Measurements from ENCODE around the gene TCFL5. TPM values are rescaled to one million over a fixed set of nuclear protein-coding genes. Genes with fewer than 3 reads are reported as not detected.

Gene TCFL5
- total RNA-seq, 6 experiments from 2014 or later, result 19.9 to 25.2 (median 21.1) TPM

DNA sequence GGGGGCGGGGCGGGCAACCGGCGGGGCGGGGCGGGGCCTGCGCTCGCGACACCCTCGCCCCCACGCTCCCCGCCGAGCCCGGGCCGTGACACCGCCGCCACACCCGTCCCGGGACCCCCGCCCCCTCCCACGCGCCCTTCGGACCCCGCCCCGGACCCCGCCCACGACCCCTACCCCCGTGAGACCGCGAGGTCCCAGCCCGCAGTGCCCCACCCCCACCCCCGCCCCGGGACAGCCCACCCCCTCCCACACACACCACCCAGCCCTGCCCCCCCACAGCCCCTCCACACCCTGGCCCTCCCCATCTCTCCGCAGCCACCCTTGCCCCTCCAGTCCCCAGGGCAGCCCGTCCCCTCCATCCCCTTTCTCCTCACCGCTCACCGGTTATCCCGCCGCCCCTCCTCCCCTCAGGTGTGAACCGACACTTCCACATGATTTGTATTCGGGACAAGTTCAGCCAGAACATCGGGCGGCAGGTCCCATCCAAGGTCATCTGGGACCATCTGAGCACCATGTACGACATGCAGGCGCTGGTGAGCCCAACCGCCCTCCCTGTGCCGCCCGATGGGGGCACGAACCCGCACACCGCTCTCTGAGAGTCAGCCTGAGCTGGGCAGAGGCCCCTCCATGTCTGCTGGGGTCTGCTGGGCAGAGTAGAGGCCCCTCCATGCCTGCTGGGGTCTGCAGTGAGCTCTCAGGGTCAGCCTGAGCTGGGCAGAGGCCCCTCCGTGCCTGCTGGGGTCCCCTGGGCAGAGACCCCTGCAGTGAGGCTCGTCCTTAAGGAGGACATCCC is 64.7 kb downstream of the TCFL5 start:
- peaks cover 29% of the 10 kb centered on the region for H3K4me1 Mint-ChIP-seq (ENCODE audit: low read depth)
- H3K27ac Mint-ChIP-seq, result no peak overlapping the region
- H3K9me3 Mint-ChIP-seq, result no peaks in the 10 kb centered on the region
- no peak for DNase-seq
- H3K4me3 Mint-ChIP-seq, result peak overlapping the region; percentile 83
- peaks cover 2% of the 10 kb centered on the region; the same call in 1 of the 2 replicates for H3K27me3 Mint-ChIP-seq (ENCODE audit: insufficient read depth)
- TF ChIP-seq, protein P1, sequence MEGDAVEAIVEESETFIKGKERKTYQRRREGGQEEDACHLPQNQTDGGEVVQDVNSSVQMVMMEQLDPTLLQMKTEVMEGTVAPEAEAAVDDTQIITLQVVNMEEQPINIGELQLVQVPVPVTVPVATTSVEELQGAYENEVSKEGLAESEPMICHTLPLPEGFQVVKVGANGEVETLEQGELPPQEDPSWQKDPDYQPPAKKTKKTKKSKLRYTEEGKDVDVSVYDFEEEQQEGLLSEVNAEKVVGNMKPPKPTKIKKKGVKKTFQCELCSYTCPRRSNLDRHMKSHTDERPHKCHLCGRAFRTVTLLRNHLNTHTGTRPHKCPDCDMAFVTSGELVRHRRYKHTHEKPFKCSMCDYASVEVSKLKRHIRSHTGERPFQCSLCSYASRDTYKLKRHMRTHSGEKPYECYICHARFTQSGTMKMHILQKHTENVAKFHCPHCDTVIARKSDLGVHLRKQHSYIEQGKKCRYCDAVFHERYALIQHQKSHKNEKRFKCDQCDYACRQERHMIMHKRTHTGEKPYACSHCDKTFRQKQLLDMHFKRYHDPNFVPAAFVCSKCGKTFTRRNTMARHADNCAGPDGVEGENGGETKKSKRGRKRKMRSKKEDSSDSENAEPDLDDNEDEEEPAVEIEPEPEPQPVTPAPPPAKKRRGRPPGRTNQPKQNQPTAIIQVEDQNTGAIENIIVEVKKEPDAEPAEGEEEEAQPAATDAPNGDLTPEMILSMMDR (IDR thresholded peaks at IDR 0.05), result no peak
- peaks cover 14% of the 10 kb centered on the region for H3K36me3 Mint-ChIP-seq (ENCODE audit: low read depth)

DNA sequence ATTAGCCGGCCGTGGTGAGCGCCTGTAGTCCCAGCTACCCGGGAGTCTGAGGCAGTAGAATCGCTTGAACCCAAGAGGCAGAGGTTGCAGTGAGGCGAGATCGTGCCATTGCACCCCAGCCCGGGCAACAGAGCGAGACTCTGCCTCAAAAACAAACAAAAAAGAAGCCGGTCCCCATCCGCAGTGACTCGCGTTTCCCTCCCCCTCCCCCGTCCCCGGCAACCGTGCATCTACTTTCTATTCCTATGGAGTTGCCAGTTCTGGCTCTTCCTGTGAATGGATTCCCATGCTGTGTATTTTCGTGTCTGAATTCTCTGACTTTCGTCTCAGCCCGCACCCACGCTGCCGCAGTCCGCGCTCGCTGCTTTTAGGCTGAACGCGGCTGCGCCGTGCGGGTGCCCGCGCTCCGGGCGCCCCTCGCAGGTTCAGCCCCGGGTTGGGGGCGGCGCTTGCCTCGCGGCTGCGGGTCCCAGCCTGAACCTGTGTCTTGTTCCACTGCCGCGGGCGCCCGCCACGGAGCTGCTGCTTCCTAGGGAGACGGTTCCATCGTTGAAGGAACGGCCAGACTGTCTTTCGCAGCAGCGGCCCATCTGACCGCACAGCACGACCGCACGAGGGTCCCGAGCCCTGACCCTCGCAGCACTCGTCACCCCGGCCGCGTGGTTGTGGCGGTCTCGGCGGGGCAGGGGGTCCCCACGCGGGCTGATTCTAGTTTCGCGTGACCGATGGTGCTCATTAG is 66.4 kb downstream of the TCFL5 start:
- Mint-ChIP-seq H3K36me3 (ENCODE audit: low read depth) (peaks cover 14% of the 10 kb centered on the region), H3K27me3 (ENCODE audit: insufficient read depth) (peaks cover 2% of the 10 kb centered on the region; the same call in 1 of the 2 replicates), H3K4me1 (ENCODE audit: low read depth) (peaks cover 38% of the 10 kb centered on the region), H3K4me3 (peak overlapping the region; percentile 86), H3K27ac (peak overlapping the region; percentile 88), H3K9me3 (no peaks in the 10 kb centered on the region)
- no peak for DNase-seq
- TF ChIP-seq, protein P1 (IDR thresholded peaks at IDR 0.05), result no peak

- peak overlapping the region; percentile 88 for H3K27ac Mint-ChIP-seq
- peak; percentile 85 for DNase-seq
- TF ChIP-seq, protein P1 (IDR thresholded peaks at IDR 0.05), result no peak
- peaks cover 38% of the 10 kb centered on the region for H3K4me1 Mint-ChIP-seq (ENCODE audit: low read depth)
- peaks cover 11% of the 10 kb centered on the region for H3K36me3 Mint-ChIP-seq (ENCODE audit: low read depth)
- no peaks in the 10 kb centered on the region for H3K9me3 Mint-ChIP-seq
- peak overlapping the region; percentile 86 for H3K4me3 Mint-ChIP-seq
- peaks cover 2% of the 10 kb centered on the region; the same call in 1 of the 2 replicates for H3K27me3 Mint-ChIP-seq (ENCODE audit: insufficient read depth)
Observed at GRCh38 chr20:62794007-62794724, 67.5 kb downstream of the TCFL5 start.

DNA sequence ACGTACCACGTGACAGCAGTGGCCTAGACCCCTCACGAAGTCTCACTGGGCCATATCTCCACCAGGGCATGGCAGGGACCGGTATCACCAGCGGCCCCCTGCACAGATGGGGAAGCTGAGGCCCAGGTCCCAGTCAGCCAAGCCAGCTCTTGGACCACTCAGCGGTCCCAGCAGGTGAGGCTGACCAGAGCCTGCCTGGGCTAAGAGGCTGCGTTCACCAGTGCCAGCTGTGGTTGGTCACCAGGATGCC is 67.9 kb downstream of the TCFL5 start:
- TF ChIP-seq, protein P1 (IDR thresholded peaks at IDR 0.05), result 0 out of 2 replicates have a peak, but pooled peaks have one; percentile 17
- Mint-ChIP-seq H3K27me3 (ENCODE audit: insufficient read depth) (peaks cover 2% of the 10 kb centered on the region; the same call in 1 of the 2 replicates), H3K36me3 (ENCODE audit: low read depth) (peaks cover 6% of the 10 kb centered on the region), H3K4me3 (peak overlapping the region; percentile 68), H3K9me3 (no peaks in the 10 kb centered on the region), H3K27ac (peak overlapping the region; percentile 45), H3K4me1 (ENCODE audit: low read depth) (peaks cover 38% of the 10 kb centered on the region)
- DNase-seq, result no peak

- peaks cover 2% of the 10 kb centered on the region; the same call in 1 of the 2 replicates for H3K27me3 Mint-ChIP-seq (ENCODE audit: insufficient read depth)
- peak overlapping the region; percentile 88 for H3K27ac Mint-ChIP-seq
- peaks cover under 1% of the 10 kb centered on the region; the same call in 1 of the 2 replicates for H3K36me3 Mint-ChIP-seq (ENCODE audit: low read depth)
- TF ChIP-seq, protein P1 (IDR thresholded peaks at IDR 0.05), result no peak; the same call in 1 of the 2 replicates
- H3K9me3 Mint-ChIP-seq, result no peaks in the 10 kb centered on the region
- peaks cover 33% of the 10 kb centered on the region for H3K4me1 Mint-ChIP-seq (ENCODE audit: low read depth)
- H3K4me3 Mint-ChIP-seq, result peak overlapping the region; percentile 49; the same call in 1 of the 2 replicates
- no peak for DNase-seq
Observed at GRCh38 chr20:62792940-62793756, 68.5 kb downstream of the TCFL5 start.

Measured in HFFc6 (cell line).